Measurements from ENCODE around the gene STAC3.

GRCh38 chr12:57261428-57261865 is 10.5 kb upstream of the STAC3 start:
- no peak for TF ChIP-seq CTCF (IDR thresholded peaks at IDR 0.05; ENCODE audit: low read length)
- no peak for TF ChIP-seq EZH2 (optimal IDR thresholded peaks at IDR 0.05; ENCODE audit: low read depth, low read length)

All from MM.1S (cell line).